Adipocyte (in vitro differentiated cells): Measurements from ENCODE around the gene LYST.
"Not testable (repeated sequence)": the region's sequence is repeated elsewhere in the genome, so short reads cannot be mapped to it uniquely, and the experiment has no call there.

Experiments
- DNase-seq: peaks from one replicate; pipeline ENCODE4 v3.0.0-alpha.2; 2015; ENCODE audit warnings: low read depth
- H3K27me3 ChIP-seq: replicated peaks from 2 replicates; pipeline ENCODE4 v1.7.0; 2013; ENCODE audit warnings: mild to moderate bottlenecking, low read length, moderate library complexity; ENCODE audit not compliant: control insufficient read depth, insufficient read depth
- H3K36me3 ChIP-seq: 2 replicates; pipeline ENCODE4 v1.7.0; 2013; ENCODE audit warnings: low read length, mild to moderate bottlenecking, moderate library complexity; ENCODE audit not compliant: control insufficient read depth, insufficient read depth, severe bottlenecking
- H3K4me1 ChIP-seq: 2 replicates; pipeline ENCODE4 v1.7.0; 2013; ENCODE audit warnings: mild to moderate bottlenecking, low read length, moderate library complexity; ENCODE audit not compliant: control insufficient read depth, insufficient read depth
- H3K4me3 ChIP-seq: 2 replicates; pipeline ENCODE4 v1.7.0; 2013; ENCODE audit warnings: mild to moderate bottlenecking, low read length, moderate library complexity
- H3K9ac ChIP-seq: 2 replicates; pipeline ENCODE4 v1.7.0; 2013; ENCODE audit warnings: mild to moderate bottlenecking, low read length, moderate library complexity
- H3K9me3 ChIP-seq: 2 replicates; pipeline ENCODE4 v1.7.0; 2013; ENCODE audit warnings: mild to moderate bottlenecking, low read length, moderate library complexity; ENCODE audit not compliant: control insufficient read depth

The LYST gene

DNA sequence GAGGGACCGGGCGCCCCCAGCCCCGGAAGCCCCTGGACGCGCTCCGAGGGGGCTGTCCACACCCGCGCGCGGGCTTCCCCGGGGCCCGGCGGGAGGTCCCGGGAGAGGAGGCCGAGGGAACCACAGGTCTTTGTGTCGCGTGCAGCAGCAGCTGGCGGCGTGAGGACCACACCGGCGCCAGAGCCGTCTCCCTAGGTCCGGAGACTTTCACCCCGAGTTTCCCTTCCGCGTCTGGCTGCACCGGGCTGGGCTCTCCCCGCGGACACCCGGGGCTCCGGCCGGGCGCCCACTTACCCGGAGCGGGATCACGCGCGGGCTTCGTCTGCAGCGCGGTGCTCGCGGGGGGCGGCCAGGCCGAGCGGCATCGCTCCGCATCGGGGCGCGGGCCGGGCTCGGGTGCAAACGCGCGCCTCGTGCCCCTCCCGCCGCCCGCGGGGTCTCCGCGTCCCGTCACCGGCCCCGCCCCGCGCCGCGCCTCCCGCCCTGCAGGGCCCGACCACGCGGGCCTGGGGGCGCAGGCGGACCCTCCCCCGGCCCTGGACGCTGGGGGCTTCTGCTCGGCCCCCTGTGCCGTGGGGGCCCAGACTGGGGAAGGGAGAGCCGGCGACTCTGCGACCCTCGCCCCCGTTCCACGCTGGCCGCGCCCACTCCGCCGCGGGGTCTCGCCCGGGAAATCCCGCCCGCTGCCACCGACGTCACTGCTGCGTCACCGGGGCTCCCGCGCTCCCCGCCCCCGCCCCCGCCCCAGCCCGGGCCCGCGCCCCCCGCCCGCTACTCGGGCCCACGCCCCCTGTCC lies 217.1 kb downstream of the LYST start, which contains the start of gene GNG4:
GNG4 (minus strand) TSS at position 417 of the 796 bp plus-strand sequence. CDS start 65,946 bp downstream, outside the sequence.
- H3K9ac ChIP-seq = no peak within 1 kb of the TSS
- peak; percentile 37 for DNase-seq

DNA sequence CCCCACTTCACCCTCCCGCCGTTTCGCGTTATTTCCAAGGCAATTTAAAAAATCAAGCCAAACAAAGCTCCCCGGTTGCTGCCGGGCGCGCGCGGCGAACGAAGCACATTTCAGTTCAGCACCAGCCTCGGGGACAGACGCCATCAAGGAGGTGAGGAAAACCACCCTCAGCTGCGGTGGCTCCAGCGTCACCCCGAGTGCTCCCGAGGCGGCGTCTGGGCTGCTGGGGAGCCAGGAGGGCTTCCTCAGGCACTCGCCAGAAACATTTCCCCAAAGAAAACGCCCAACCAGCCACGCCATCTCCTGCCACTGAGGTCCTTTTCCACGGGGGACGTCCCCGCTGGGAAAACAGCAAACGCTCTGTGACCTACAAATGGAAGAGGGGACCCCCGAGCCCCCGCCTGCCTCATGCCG lies 217.7 kb downstream of the LYST start:
- Histone ChIP-seq H3K9me3 (no peaks in the 10 kb centered on the region), H3K4me3 (peak overlapping the region; percentile 45), H3K4me1 (peaks cover 11% of the 10 kb centered on the region), H3K36me3 (no peaks in the 10 kb centered on the region), H3K27me3 (peaks cover 41% of the 10 kb centered on the region), H3K9ac (no peak overlapping the region)
- DNase-seq = peak; percentile 87

More for the DNA sequence above, 217.1 kb downstream of the LYST start, which contains the start of gene GNG4:
- no peaks in the 10 kb centered on the region for H3K9me3 ChIP-seq
- H3K36me3 ChIP-seq = no peaks in the 10 kb centered on the region
- H3K27me3 ChIP-seq = peaks cover 41% of the 10 kb centered on the region
- H3K4me3 ChIP-seq = peak within 1 kb of the TSS; percentile 64
- peaks cover 11% of the 10 kb centered on the region for H3K4me1 ChIP-seq

DNA sequence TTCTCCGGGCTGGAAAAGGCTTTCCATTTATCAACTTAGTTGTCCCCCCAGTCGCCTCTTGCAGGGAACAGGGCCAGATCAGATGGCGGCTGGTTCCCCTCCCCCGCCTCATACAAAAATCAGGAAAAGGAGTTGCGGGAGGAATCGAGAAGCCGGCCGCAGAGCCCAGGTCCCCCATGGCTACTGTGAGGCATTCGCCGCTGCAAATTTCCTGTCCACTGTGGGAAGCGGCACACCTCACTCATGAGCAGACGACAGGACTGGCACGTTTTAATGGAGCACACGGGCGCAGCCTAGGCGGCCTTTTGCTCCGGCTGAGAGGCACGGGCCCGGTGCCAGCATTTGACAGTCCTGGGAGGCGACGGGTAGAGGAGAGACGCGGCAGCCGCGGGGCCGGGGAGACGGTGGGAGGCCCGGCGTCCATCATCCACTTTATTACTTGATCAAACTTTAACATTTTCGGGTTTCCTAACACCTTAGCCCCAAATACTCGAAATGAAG lies 218.2 kb downstream of the LYST start:
- Histone ChIP-seq H3K9me3 (no peaks in the 10 kb centered on the region), H3K4me1 (peaks cover 11% of the 10 kb centered on the region), H3K27me3 (peaks cover 46% of the 10 kb centered on the region), H3K9ac (no peak overlapping the region), H3K4me3 (peak overlapping the region; percentile 45), H3K36me3 (no peaks in the 10 kb centered on the region)
- DNase-seq = peak; percentile 23

DNA sequence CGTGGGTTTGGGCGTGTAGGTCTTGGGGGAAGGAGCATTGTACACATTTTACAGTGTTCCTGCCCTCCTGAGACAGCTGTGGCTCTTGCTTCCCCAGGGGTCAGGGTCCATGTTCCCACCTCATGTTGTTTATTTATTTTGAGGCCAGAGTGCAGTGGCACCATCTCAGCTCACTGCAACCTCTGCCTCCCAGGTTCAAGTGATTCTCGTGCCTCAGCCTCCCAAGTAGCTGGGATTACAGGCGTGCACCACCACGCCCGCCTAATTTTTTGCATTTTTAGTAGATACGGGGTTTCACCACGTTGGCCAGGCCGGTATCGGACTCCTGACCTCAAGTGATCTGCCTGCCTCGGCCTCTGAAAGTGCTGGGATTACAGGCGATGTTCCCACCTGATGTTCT lies 219.2 kb downstream of the LYST start:
- H3K4me1 ChIP-seq = peaks cover 11% of the 10 kb centered on the region
- H3K4me3 ChIP-seq, H3K36me3 ChIP-seq, H3K9ac ChIP-seq, DNase-seq, H3K9me3 ChIP-seq: not testable (repeated sequence)
- peaks cover 49% of the 10 kb centered on the region for H3K27me3 ChIP-seq

DNA sequence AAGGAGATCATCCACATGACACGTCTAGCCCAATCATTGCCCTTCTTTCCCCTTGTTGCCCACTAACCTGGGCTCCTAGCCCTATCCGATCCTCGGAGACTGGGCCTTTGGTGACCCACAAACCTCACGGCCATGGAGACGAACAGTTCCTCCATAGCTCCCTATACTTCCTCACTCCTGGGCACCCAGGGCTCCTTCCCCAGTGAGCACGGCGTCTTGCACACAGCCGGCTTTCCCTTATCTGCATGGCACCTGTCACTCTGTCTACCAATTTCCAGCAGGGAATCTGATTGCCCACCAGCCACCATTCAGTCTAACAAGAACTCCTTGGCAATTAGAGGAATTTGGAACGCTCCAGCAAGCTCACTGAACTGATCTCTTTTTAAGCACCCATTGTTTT lies 220.2 kb downstream of the LYST start:
- Histone ChIP-seq H3K36me3 (no peaks in the 10 kb centered on the region), H3K9ac (no peak overlapping the region), H3K4me1 (peaks cover 11% of the 10 kb centered on the region), H3K27me3 (peaks cover 44% of the 10 kb centered on the region), H3K9me3 (no peaks in the 10 kb centered on the region), H3K4me3 (no peak overlapping the region)
- DNase-seq = no peak

DNA sequence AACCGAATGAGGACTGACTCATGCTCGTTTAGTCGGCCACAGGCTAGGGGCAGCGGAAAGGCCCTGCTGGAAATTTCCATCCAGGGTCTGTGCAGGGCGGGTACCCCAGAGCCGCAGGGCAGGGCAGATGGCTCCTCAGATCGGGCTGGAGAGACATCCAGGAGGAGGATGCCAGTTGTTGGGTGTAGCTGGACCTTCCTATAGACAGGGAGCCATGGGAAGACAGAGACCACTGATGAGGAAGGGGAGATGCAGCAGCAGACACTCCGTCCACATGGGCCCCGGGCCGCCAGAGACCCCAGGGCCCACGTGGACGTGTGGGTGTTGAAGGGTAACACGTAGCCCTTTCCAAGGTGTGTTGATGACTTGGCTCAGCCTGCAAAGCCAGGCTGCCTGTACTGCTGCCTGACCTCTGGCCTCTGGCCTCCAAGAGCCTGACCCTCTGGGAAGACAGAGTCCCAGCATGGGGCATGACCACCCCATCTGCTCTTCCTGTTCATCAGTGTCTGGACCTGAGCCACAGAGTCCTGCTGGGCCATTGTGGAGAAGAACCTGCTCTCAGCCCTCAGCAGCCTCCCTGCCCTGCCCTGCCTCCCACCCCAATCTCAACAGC lies 221.9 kb downstream of the LYST start:
- Histone ChIP-seq H3K9ac (no peak overlapping the region), H3K27me3 (peaks cover 42% of the 10 kb centered on the region), H3K4me1 (peaks cover 5% of the 10 kb centered on the region), H3K36me3 (no peaks in the 10 kb centered on the region), H3K4me3 (no peak overlapping the region), H3K9me3 (no peaks in the 10 kb centered on the region)
- no peak for DNase-seq

DNA sequence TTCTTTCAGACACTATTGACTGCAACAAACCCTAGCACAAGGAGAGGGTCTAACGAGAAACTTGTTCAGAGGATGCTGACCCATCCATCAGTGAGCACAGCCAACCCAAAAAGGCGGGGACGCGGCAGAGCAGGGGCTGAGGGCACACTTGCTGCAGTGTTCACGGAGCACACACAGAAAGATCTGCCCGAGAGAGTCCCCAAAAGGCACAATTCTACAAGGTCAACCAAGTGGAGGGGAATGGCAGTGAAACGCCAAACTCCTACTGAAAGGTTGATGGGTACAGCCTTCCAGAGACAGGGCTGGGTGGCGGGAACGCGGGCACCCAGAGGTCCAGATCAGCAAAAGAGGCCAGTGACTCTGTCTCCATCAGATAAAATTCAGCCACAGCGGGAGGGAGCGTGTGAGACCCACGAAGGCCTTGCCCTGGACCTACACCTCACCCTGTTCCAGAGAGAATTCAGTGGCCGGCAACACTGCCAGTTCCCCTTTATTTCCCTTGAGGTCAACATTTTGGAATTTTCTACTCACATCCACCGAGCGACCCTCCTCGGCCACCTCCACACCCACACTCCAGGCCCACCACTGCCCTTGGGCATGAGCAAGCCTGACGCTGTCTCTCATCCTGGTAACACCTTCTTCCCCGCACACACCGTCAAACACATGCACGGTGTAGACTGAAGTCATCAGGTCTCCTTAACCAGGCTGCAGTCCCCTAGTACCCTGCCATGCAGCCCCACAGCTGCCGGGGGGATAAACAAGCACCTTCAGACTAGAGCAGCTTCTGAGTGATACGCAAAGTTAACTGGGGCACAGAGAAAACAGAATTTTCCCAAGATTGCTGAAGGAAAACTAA lies 222.6 kb downstream of the LYST start:
- no peak overlapping the region for H3K9ac ChIP-seq
- DNase-seq = no peak
- no peaks in the 10 kb centered on the region for H3K9me3 ChIP-seq
- peaks cover 1% of the 10 kb centered on the region for H3K4me1 ChIP-seq
- H3K27me3 ChIP-seq = peaks cover 43% of the 10 kb centered on the region
- no peak overlapping the region for H3K4me3 ChIP-seq
- no peaks in the 10 kb centered on the region for H3K36me3 ChIP-seq

DNA sequence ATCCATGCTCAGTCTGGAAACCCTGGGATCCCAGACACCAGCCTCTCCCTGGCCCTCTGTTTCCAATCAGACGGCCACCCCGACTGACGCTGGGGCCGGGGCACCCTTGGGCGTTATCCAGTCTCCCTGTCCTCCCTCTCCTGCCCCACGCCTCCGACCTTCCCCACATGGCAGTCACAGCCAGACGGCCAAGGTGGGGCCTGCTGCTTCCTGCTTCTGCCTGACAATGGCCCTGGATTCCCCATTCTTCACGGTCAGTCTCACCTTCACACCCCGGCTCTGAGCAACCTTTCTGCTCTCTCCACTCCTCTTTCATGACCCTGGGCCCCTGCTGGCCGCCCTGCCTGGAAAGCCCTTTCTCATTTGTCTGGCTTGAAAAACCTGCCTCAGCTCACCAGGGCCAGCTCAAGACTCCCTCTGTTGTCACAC lies 223.7 kb downstream of the LYST start:
- Histone ChIP-seq H3K36me3 (no peaks in the 10 kb centered on the region), H3K4me3 (no peak overlapping the region), H3K4me1 (no peaks in the 10 kb centered on the region), H3K27me3 (peaks cover 37% of the 10 kb centered on the region), H3K9ac (no peak overlapping the region), H3K9me3 (no peaks in the 10 kb centered on the region)
- no peak for DNase-seq

DNA sequence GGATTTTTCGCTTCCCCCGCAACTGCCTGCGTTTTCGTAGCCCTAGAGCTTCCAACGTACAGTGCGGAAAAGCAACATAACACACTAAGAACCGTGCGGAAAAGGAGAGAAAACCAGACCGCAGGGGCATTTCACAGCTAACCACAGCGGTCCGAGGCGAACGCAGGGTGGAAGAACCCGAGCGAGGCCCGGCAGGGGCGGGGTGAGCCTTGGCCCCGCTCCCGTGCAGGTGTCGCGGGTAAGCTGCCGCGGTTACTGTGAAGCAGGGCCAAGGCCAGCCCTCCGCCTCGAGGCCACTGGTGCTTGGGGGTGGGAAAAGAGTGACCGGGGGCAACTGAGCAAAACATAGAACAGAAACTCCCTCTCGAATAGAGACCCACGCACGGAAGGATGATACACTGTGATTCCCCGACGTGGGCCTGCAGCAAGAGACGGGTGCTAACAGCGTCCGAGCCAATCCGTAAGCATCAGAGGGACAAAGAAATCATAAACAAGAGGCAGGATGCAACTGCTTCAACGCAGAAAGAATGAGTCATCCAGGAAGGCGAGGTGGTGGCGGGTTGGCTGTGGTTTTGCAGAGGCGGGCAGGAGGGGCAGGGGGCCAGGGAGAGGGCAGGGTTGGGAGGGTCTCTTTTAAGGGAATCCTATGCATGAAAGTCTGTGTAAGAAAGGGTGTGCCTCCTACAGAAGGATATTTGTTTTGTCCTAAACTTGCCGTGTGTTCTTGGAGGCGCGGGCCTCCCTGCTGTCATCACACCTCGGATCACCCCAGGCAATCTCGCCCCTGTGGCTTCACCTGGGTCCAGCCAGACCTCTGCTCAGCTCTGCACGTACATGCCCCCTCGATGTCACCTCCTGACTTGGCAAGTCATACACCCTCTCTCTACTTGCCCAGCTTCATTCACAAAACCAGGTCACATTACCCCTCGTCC lies 224.4 kb downstream of the LYST start:
- peaks cover 39% of the 10 kb centered on the region for H3K27me3 ChIP-seq
- H3K9ac ChIP-seq = no peak overlapping the region
- no peak for DNase-seq
- H3K36me3 ChIP-seq = no peaks in the 10 kb centered on the region
- H3K4me3 ChIP-seq = no peak overlapping the region
- no peaks in the 10 kb centered on the region for H3K4me1 ChIP-seq
- no peaks in the 10 kb centered on the region for H3K9me3 ChIP-seq

DNA sequence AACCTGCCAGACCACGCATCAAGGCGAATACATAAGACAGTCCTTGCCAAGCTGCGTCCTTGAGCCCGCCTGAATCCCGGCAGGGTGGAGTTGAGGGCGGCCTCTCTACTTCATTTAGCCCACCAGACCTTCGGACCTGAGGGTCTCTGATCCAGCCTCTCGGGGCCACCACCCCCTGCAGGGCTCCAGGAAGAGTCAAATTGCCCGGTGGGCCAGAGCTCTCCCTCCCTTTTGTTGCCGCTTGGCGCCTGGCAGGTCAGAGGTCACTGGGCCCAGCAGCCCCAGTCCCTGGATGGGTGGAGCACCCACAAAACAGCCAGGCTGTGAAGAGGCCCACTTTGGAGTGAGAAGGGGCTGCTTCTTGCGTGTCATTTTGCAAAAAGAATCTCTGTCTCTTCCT lies 226.1 kb downstream of the LYST start:
- no peak overlapping the region for H3K4me3 ChIP-seq
- H3K27me3 ChIP-seq = peaks cover 49% of the 10 kb centered on the region
- no peaks in the 10 kb centered on the region for H3K36me3 ChIP-seq
- no peak for DNase-seq
- no peaks in the 10 kb centered on the region for H3K9me3 ChIP-seq
- no peaks in the 10 kb centered on the region for H3K4me1 ChIP-seq
- no peak overlapping the region for H3K9ac ChIP-seq
